Non-pigmented ciliary epithelial cell (primary cell): Measurements from ENCODE around the gene SUPT4H1.
"Not testable (repeated sequence)": the region's sequence is repeated elsewhere in the genome, so short reads cannot be mapped to it uniquely, and the experiment has no call there.

ENCODE experiments used
- DNase-seq: peaks from one replicate; pipeline ENCODE4 v3.0.0-alpha.2; 2010; ENCODE audit warnings: low read depth

SUPT4H1 gene

GRCh38 chr17:58363457-58364185 is 11.6 kb upstream of the SUPT4H1 start:
- no peak for DNase-seq

- no peak for DNase-seq
Measured at GRCh38 chr17:58362368-58363014, 10.5 kb upstream of the SUPT4H1 start.

- DNase-seq: no peak
Measured at GRCh38 chr17:58360296-58361063, 8.5 kb upstream of the SUPT4H1 start.

GRCh38 chr17:58358408-58359172 is 6.6 kb upstream of the SUPT4H1 start:
- DNase-seq: no peak

GRCh38 chr17:58357312-58358297 is 5.6 kb upstream of the SUPT4H1 start:
- no peak for DNase-seq

- DNase-seq: no peak
Measured at GRCh38 chr17:58356231-58356630, 4.2 kb upstream of the SUPT4H1 start.

- no peak for DNase-seq
Measured at GRCh38 chr17:58354541-58355216, 2.7 kb upstream of the SUPT4H1 start.

GRCh38 chr17:58353389-58353825 is 1.4 kb upstream of the SUPT4H1 start:
- no peak for DNase-seq

GRCh38 chr17:58352596-58353388 is 791 bp upstream of the SUPT4H1 start:
- DNase-seq: no peak

- DNase-seq: no peak
Measured at GRCh38 chr17:58351182-58351581, 819 bp downstream of the SUPT4H1 start.

GRCh38 chr17:58348038-58348437 is 4.0 kb downstream of the SUPT4H1 start:
- DNase-seq: no peak

- no peak for DNase-seq
Measured at GRCh38 chr17:58345500-58345899, 6.5 kb downstream of the SUPT4H1 start.

- no peak for DNase-seq
Measured at GRCh38 chr17:58344791-58345157, 7.2 kb downstream of the SUPT4H1 start.

- DNase-seq: no peak
Measured at GRCh38 chr17:58344047-58344790, 7.8 kb downstream of the SUPT4H1 start.

- no peak for DNase-seq
Measured at GRCh38 chr17:58343131-58343530, 8.9 kb downstream of the SUPT4H1 start.

- no peak for DNase-seq
Measured at GRCh38 chr17:58341861-58342475, 10.0 kb downstream of the SUPT4H1 start.

- DNase-seq: not testable (repeated sequence)
Measured at GRCh38 chr17:58341136-58341860, 10.7 kb downstream of the SUPT4H1 start.

- no peak for DNase-seq
Measured at GRCh38 chr17:58340405-58340876, 11.6 kb downstream of the SUPT4H1 start.
